DND-41 (cell line): ENCODE measurements around the gene LPCAT3.

Source experiments
- ATAC-seq: fragments of 200-7000 bp; cut with Tn5 transposase; 3 replicates; pipeline ENCODE4 v1.9.1; 2021; ENCODE audit warnings: low read depth; ENCODE audit not compliant: insufficient read depth
- DNase-seq: peaks from one replicate; pipeline ENCODE4 v3.0.0-alpha.2; 2020
- H2AFZ ChIP-seq: 2 replicates; pipeline ENCODE4 v1.6.0; 2012; ENCODE audit warnings: low read depth, low read length
- H3K27ac ChIP-seq: 2 replicates; pipeline ENCODE4 v1.5.1; 2012; ENCODE audit warnings: low read length, inconsistent platforms
- H3K27me3 ChIP-seq: fragments of 200-600 bp; sonication (generic); 2 replicates; pipeline ENCODE4 v1.6.0; 2012; ENCODE audit warnings: low read length, mild to moderate bottlenecking, inconsistent platforms; ENCODE audit not compliant: insufficient read depth, poor library complexity
- H3K36me3 ChIP-seq: 2 replicates; pipeline ENCODE4 v1.5.1; 2012; ENCODE audit warnings: low read length, inconsistent platforms; ENCODE audit not compliant: insufficient read depth
- H3K4me1 ChIP-seq: 2 replicates; pipeline ENCODE4 v1.5.1; 2012; ENCODE audit warnings: mild to moderate bottlenecking, low read length; ENCODE audit not compliant: insufficient read depth
- H3K4me2 ChIP-seq: 2 replicates; pipeline ENCODE4 v1.6.0; 2012; ENCODE audit warnings: mild to moderate bottlenecking, moderate library complexity, low read length, inconsistent platforms; ENCODE audit not compliant: insufficient read depth
- H3K4me3 ChIP-seq, 2 experiments: fragments of 200-600 bp in 1 of 2; shearing (Covaris generic) in 1 of 2; 2 replicates each; pipeline ENCODE4 v1.5.1; 2012 to 2016; ENCODE audit warnings: inconsistent platforms in 2 of 2, low read length in 2 of 2, mild to moderate bottlenecking in 2 of 2, low read depth in 1 of 2, moderate library complexity in 1 of 2
- H3K79me2 ChIP-seq: 2 replicates; pipeline ENCODE4 v1.6.0; 2012; ENCODE audit warnings: low read length, inconsistent platforms; ENCODE audit not compliant: insufficient read depth
- H3K9ac ChIP-seq: 2 replicates; pipeline ENCODE4 v1.6.0; 2012; ENCODE audit warnings: low read depth, mild to moderate bottlenecking, inconsistent platforms, low read length, moderate library complexity
- H3K9me3 ChIP-seq: 2 replicates; pipeline ENCODE4 v1.5.1; 2012; ENCODE audit warnings: low read length, moderate library complexity, mild to moderate bottlenecking, inconsistent platforms; ENCODE audit not compliant: insufficient read depth, severe bottlenecking
- H4K20me1 ChIP-seq: 2 replicates; pipeline ENCODE4 v1.6.0; 2012; ENCODE audit warnings: low read length; ENCODE audit not compliant: insufficient read depth
- EZH2 ChIP-seq: IDR thresholded peaks from 3 replicates; pipeline ENCODE4 v1.6.1; 2012; ENCODE audit warnings: borderline replicate concordance, low read depth, mild to moderate bottlenecking, moderate library complexity, low read length, inconsistent platforms; ENCODE audit not compliant: severe bottlenecking
- TF ChIP-seq, protein P1 (sequence below): IDR thresholded peaks from 2 replicates; pipeline ENCODE4 v1.5.1; 2012; ENCODE audit warnings: borderline replicate concordance, low read length, moderate library complexity, mild to moderate bottlenecking; ENCODE audit not compliant: poor library complexity, severe bottlenecking; ENCODE audit errors: extremely low read depth

The LPCAT3 gene

DNA sequence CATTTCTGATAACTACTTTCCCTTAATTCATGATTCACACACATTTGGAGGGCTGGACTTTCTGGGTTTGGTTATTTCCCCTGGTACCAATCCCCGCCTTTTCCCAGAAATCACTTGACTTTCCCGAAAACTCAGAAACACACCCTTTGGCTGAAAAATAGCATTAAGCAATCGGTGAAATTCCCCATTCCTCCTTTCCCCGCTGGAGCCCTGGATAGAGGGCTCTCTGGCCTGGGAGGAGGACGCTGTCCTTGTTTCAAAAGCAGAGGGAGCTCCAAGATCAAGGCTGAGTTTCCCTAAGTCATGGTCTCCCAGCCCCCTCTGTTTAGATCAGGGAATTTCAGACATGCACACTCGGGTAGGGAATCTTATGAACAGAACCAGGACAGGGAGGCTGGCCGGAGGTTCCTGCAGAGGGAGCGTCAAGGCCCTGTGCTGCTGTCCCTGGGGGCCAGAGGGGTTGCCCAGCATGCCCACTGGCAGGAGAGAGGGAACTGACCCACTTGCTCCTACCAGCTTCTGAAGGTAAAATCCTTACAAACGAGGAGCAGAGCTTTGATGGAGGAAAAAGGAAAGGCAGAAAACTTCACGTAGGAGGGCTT lies 42.2 kb upstream of the LPCAT3 start, which contains the start of gene C1S:
TSS of gene C1S (plus strand) at position 366 of the 602 bp plus-strand sequence. CDS start 1,195 bp downstream, outside the sequence.
- no peaks in the 10 kb centered on the region for H3K4me1 ChIP-seq
- DNase-seq (no peak), ATAC-seq (no peak)
- H3K9me3 ChIP-seq = no peaks in the 10 kb centered on the region
- TF ChIP-seq, protein P1, sequence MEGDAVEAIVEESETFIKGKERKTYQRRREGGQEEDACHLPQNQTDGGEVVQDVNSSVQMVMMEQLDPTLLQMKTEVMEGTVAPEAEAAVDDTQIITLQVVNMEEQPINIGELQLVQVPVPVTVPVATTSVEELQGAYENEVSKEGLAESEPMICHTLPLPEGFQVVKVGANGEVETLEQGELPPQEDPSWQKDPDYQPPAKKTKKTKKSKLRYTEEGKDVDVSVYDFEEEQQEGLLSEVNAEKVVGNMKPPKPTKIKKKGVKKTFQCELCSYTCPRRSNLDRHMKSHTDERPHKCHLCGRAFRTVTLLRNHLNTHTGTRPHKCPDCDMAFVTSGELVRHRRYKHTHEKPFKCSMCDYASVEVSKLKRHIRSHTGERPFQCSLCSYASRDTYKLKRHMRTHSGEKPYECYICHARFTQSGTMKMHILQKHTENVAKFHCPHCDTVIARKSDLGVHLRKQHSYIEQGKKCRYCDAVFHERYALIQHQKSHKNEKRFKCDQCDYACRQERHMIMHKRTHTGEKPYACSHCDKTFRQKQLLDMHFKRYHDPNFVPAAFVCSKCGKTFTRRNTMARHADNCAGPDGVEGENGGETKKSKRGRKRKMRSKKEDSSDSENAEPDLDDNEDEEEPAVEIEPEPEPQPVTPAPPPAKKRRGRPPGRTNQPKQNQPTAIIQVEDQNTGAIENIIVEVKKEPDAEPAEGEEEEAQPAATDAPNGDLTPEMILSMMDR = no peak
- no peak for TF ChIP-seq EZH2
- H4K20me1 ChIP-seq = no peaks in the 10 kb centered on the region
- no peak within 1 kb of the TSS for H2AFZ ChIP-seq
- H3K27ac ChIP-seq = no peak within 1 kb of the TSS
- H3K27me3 ChIP-seq = peaks cover 41% of the 10 kb centered on the region
- no peaks in the 10 kb centered on the region for H3K79me2 ChIP-seq
- H3K4me3 ChIP-seq = no peak within 1 kb of the TSS
- H3K36me3 ChIP-seq = no peaks in the 10 kb centered on the region
- H3K4me2 ChIP-seq = no peak within 1 kb of the TSS
- H3K9ac ChIP-seq = no peak within 1 kb of the TSS

DNA sequence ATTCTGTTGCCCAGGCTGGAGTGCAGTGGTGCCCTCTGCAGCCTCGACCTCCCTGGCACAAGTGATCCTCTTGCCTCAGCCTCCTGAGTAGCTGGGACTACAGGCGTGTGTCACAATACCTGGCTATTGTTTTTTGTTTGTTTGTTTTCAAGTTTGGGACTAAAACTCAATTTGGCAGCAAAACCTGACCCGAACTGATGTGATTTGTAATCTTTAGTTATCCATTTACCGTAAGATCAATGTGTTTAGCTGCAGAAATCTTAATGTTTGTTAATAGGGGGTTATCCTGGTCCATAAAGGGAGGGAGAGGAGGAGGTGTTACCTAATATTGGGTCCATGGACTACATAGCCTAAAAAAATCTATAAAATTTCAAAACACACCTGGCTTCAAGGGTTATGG lies 41.5 kb upstream of the LPCAT3 start:
- TF ChIP-seq EZH2 = no peak
- TF ChIP-seq, protein P1 = no peak
- Histone ChIP-seq H3K27ac (no peak overlapping the region), H4K20me1 (no peaks in the 10 kb centered on the region), H3K4me1 (no peaks in the 10 kb centered on the region), H3K9ac (no peak overlapping the region), H3K4me2 (no peak overlapping the region), H3K36me3 (no peaks in the 10 kb centered on the region), H3K79me2 (no peaks in the 10 kb centered on the region), H3K27me3 (peaks cover 43% of the 10 kb centered on the region), H3K4me3 (no peak overlapping the region), H2AFZ (no peak overlapping the region), H3K9me3 (no peaks in the 10 kb centered on the region)
- DNase-seq (no peak), ATAC-seq (no peak)

DNA sequence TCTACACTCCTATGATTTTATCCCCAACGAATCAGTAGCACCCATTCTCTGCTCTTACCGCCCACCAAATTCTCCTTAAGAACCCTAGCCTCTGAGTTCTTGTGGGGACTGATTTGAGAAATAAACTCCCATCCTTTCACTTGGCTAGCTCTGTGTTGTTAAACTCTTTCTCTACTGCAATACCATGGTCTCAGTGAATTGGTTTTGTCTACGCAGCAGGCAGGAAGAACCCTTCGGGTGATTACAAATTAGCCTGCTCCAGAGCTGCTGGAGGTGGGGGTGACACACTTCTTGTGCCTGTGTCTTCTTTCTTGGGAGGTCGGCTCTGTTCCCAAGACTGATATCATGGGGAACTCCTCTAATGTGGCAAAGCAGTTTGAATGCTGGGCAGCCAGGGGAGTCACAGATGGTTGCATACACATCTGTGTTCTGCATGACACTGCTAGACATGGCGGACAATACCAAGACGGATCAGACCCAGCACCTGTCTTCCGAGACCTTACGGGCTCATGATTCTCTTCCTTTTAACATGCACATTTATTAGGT lies 40.6 kb upstream of the LPCAT3 start:
- H3K9me3 ChIP-seq = no peaks in the 10 kb centered on the region

More for the DNA sequence above, 40.6 kb upstream of the LPCAT3 start:
- ATAC-seq (no peak), DNase-seq (no peak)
- Histone ChIP-seq H3K36me3 (no peaks in the 10 kb centered on the region), H2AFZ (no peak overlapping the region), H3K9ac (no peak overlapping the region), H3K79me2 (no peaks in the 10 kb centered on the region), H3K27ac (no peak overlapping the region), H3K4me2 (no peak overlapping the region), H3K4me1 (no peaks in the 10 kb centered on the region), H4K20me1 (no peaks in the 10 kb centered on the region), H3K4me3 (no peak overlapping the region), H3K27me3 (peaks cover 41% of the 10 kb centered on the region)
- TF ChIP-seq EZH2 = no peak
- TF ChIP-seq, protein P1 = no peak
